ENCODE data around the gene CCT7.

The CCT7 gene

DNA sequence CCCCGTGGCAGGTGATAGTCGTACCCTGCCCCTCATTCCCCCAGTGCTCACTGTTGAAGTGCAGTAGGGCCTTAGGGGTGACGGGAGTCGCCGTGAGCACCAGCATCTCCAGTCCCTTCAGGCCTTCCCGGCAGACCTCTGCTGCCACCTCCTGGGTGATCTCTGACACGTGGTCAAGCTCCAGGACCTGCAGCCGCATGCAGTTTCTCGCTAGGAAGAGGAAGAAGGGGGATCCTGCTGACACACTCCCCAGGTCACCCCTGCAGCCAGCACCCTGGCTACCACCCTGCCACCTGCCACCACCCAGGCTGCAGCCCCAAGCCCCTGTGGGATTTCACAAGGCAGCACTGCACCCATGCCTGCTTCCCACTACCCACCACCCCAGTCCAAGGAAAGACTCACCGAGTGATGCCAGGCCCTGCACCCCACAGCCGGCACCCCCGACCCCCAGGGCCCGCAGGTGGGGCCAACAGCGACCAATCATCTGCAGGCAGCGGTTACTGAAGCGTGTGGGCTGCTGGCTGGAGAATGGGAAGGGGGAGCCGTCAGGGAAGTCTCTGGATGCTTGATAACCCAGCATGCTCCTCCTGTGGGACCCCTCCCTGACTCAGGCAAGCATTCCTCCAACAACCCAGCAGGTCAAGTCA is 26.4 kb downstream of the CCT7 start:
- Histone ChIP-seq H3K4me3 (ENCODE audit: low read depth, low read length) (no peak overlapping the region), H3K9me3 (ENCODE audit: control insufficient read depth, insufficient read depth, low read depth, low read length) (no peaks in the 10 kb centered on the region), H3K36me3 (ENCODE audit: control insufficient read depth in 2 of 2, insufficient read depth in 1 of 2, low read length in 2 of 2) (peaks cover 0 to 38% of the 10 kb centered on the region in 2 experiments; a peak in 1 of 3 replicates), H3K4me1 (ENCODE audit: control insufficient read depth, insufficient read depth, low read length) (no peaks in the 10 kb centered on the region), H3K27ac (ENCODE audit: extremely low read depth, low read depth, low read length) (no peak overlapping the region)
- TF ChIP-seq ZNF639 (tag by site-specific recombination; IDR thresholded peaks at IDR 0.05) (no peak), ZNF660 (tag by site-specific recombination; IDR thresholded peaks at IDR 0.05) (no peak), ZNF626 (tag by site-specific recombination; IDR thresholded peaks at IDR 0.05) (no peak), ZNF629 (tag by site-specific recombination; IDR thresholded peaks at IDR 0.05) (no peak), BCL6B (tag by site-specific recombination; IDR thresholded peaks at IDR 0.05) (no peak), ZNF596 (tag by site-specific recombination; IDR thresholded peaks at IDR 0.05) (no peak), ZNF138 (tag by site-specific recombination; IDR thresholded peaks at IDR 0.05; ENCODE audit: borderline replicate concordance) (no peak), ZNF621 (tag by site-specific recombination; IDR thresholded peaks at IDR 0.05) (no peak), ZNF341 (tag by site-specific recombination; IDR thresholded peaks at IDR 0.05; ENCODE audit: low read depth) (no peak), OSR2 (tag by site-specific recombination; IDR thresholded peaks at IDR 0.05) (no peak), OVOL3 (tag by site-specific recombination; IDR thresholded peaks at IDR 0.05) (no peak), ZBTB26 (tag by site-specific recombination; optimal IDR thresholded peaks at IDR 0.05) (no peak), ZNF654 (tag by site-specific recombination; IDR thresholded peaks at IDR 0.05; ENCODE audit: low read depth) (peak; percentile 53), ZNF112 (tag by site-specific recombination; IDR thresholded peaks at IDR 0.05) (no peak), ZNF623 (tag by site-specific recombination; IDR thresholded peaks at IDR 0.05) (no peak), KLF8 (tag by site-specific recombination; IDR thresholded peaks at IDR 0.05) (no peak), GLI4 (tag by site-specific recombination; IDR thresholded peaks at IDR 0.05) (no peak), CTCF (tag by site-specific recombination; IDR thresholded peaks at IDR 0.05) (peak; percentile 71), ZIC2 (tag by site-specific recombination; IDR thresholded peaks at IDR 0.05) (peak; percentile 22; the same call in 1 of the 2 replicates)
- TF ChIP-seq, protein P1, sequence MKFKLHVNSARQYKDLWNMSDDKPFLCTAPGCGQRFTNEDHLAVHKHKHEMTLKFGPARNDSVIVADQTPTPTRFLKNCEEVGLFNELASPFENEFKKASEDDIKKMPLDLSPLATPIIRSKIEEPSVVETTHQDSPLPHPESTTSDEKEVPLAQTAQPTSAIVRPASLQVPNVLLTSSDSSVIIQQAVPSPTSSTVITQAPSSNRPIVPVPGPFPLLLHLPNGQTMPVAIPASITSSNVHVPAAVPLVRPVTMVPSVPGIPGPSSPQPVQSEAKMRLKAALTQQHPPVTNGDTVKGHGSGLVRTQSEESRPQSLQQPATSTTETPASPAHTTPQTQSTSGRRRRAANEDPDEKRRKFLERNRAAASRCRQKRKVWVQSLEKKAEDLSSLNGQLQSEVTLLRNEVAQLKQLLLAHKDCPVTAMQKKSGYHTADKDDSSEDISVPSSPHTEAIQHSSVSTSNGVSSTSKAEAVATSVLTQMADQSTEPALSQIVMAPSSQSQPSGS (tag by site-specific recombination; IDR thresholded peaks at IDR 0.05; ENCODE audit: low read depth) = no peak
- TF ChIP-seq, protein P2, sequence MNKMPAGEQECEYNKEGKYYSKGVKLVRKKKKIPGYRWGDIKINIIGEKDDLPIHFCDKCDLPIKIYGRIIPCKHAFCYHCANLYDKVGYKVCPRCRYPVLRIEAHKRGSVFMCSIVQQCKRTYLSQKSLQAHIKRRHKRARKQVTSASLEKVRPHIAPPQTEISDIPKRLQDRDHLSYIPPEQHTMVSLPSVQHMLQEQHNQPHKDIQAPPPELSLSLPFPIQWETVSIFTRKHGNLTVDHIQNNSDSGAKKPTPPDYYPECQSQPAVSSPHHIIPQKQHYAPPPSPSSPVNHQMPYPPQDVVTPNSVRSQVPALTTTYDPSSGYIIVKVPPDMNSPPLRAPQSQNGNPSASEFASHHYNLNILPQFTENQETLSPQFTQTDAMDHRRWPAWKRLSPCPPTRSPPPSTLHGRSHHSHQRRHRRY (tag by site-specific recombination; IDR thresholded peaks at IDR 0.05) = no peak
- TF ChIP-seq, protein P3, sequence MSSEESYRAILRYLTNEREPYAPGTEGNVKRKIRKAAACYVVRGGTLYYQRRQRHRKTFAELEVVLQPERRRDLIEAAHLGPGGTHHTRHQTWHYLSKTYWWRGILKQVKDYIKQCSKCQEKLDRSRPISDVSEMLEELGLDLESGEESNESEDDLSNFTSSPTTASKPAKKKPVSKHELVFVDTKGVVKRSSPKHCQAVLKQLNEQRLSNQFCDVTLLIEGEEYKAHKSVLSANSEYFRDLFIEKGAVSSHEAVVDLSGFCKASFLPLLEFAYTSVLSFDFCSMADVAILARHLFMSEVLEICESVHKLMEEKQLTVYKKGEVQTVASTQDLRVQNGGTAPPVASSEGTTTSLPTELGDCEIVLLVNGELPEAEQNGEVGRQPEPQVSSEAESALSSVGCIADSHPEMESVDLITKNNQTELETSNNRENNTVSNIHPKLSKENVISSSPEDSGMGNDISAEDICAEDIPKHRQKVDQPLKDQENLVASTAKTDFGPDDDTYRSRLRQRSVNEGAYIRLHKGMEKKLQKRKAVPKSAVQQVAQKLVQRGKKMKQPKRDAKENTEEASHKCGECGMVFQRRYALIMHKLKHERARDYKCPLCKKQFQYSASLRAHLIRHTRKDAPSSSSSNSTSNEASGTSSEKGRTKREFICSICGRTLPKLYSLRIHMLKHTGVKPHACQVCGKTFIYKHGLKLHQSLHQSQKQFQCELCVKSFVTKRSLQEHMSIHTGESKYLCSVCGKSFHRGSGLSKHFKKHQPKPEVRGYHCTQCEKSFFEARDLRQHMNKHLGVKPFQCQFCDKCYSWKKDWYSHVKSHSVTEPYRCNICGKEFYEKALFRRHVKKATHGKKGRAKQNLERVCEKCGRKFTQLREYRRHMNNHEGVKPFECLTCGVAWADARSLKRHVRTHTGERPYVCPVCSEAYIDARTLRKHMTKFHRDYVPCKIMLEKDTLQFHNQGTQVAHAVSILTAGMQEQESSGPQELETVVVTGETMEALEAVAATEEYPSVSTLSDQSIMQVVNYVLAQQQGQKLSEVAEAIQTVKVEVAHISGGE (tag by site-specific recombination; conservative IDR thresholded peaks at IDR 0.05; ENCODE audit: low read depth) = no peak
- TF ChIP-seq, protein P4, sequence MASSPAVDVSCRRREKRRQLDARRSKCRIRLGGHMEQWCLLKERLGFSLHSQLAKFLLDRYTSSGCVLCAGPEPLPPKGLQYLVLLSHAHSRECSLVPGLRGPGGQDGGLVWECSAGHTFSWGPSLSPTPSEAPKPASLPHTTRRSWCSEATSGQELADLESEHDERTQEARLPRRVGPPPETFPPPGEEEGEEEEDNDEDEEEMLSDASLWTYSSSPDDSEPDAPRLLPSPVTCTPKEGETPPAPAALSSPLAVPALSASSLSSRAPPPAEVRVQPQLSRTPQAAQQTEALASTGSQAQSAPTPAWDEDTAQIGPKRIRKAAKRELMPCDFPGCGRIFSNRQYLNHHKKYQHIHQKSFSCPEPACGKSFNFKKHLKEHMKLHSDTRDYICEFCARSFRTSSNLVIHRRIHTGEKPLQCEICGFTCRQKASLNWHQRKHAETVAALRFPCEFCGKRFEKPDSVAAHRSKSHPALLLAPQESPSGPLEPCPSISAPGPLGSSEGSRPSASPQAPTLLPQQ (tag by site-specific recombination; IDR thresholded peaks at IDR 0.05) = no peak
- POLR2A ChIA-PET = no interaction called here
- CTCF ChIA-PET = interaction anchor here (1.0 to 1.4 kb wide), 2 partner anchors 8 to 49 kb away, joined by 7 to 10 read pairs; no protein-coding TSS in a partner anchor

Measured in HEK293 (cell line).